Activated CD4-positive, CD25-positive, alpha-beta regulatory T cell treated with anti-CD3 and anti-CD28 coated beads, Interleukin-2, amount 50 U/mL, for 16 hours (primary cell): ENCODE measurements around the gene MTA3.
"Not testable (repeated sequence)": the region's sequence is repeated elsewhere in the genome, so short reads cannot be mapped to it uniquely, and the experiment has no call there.

Source experiments
- DNase-seq: peaks from one replicate; pipeline ENCODE4 v3.0.0-alpha.2; 2020; ENCODE audit warnings: low read depth, low spot score

MTA3 gene

GRCh38 chr2:42607101-42607637 is 38.7 kb downstream of the MTA3 start:
- no peak for DNase-seq

DNA sequence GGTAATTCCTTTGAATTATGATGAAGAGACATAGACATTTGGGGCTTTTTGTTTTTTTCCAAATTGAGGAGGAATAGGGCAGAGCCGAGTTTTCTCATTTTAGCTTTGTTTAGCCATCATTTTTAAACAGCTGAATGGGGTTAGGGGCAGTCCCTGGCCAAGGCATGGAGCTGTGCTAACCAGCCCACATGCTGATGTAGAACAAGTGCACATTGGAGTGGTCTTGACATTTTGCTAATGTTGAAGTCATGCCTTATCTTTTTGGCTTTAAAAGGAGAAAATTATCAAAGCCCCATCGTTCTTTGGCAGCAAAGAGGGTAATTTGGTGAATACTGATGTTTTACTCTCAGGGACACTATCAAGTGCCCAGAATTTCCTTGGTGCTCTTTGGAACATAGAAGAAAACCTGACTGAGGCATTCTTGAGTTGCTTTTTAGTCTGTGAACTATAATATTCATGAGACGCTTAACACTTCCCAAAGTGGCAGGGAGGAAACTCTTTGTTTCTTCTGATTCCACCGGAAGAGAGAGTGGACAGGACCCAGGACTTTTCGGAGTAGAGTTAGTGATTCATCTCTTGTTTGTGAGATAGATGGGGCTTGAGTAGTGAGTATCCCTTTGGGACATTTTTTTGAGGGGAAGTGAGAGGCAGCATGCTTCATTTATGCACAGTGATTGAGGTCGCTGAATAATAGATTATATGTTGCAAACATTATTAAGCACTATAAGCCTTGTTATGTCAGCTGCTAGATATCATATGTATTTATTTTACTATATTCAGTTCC is 45.0 kb downstream of the MTA3 start:
- DNase-seq: no peak

- no peak for DNase-seq
Observed at GRCh38 chr2:42614838-42615237, 46.4 kb downstream of the MTA3 start.

GRCh38 chr2:42618116-42618515 is 49.7 kb downstream of the MTA3 start:
- no peak for DNase-seq

- DNase-seq: no peak
Observed at GRCh38 chr2:42618972-42619371, 50.5 kb downstream of the MTA3 start.

GRCh38 chr2:42621626-42622025 is 53.2 kb downstream of the MTA3 start:
- not testable (repeated sequence) for DNase-seq

GRCh38 chr2:42622943-42623676 is 54.7 kb downstream of the MTA3 start:
- DNase-seq: no peak

- DNase-seq: no peak
Observed at GRCh38 chr2:42624047-42624446, 55.6 kb downstream of the MTA3 start.

GRCh38 chr2:42628024-42628423 is 59.6 kb downstream of the MTA3 start:
- DNase-seq: not testable (repeated sequence)

DNA sequence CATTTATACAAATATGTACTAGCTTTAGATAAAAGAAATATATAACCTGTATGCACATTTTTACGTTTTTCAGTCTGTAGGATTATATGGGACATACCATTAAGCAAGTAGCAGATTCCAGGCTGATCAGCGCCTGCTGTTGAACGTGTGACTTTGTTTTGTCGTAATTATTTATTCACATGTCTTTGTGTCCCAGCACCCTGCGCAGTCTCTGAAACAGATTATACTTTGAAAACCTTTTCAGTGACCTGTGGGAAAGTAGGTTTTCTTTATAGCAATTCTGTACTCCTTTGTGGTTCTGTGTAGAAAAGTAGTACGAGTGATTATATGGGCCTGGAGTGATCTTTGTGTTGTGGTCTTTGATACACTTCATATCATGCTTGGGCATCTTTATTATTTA is 68.5 kb downstream of the MTA3 start:
- DNase-seq: no peak

GRCh38 chr2:42638080-42638784 is 69.8 kb downstream of the MTA3 start:
- DNase-seq: no peak

GRCh38 chr2:42639340-42640077 is 71.1 kb downstream of the MTA3 start:
- no peak for DNase-seq

DNA sequence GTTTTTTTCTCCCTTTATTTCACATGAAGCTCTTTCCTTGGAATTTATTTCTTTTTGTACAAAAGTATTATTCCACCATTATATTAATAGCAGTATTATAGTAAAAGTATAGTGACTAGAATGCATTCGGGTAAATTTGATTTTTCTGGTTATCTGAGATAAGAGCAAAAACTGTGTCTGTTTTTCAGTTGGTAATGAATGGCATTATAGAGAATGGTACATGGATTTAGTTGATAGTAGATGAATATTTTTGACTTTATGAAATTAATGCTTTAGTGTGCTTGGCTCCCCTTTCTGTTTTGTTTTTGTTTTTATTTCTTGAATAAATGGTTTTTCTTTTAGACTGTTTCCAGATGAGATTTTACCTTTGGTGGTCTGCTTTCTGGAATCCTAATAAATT is 71.8 kb downstream of the MTA3 start:
- DNase-seq: no peak

GRCh38 chr2:42642371-42642770 is 73.9 kb downstream of the MTA3 start:
- DNase-seq: not testable (repeated sequence)

DNA sequence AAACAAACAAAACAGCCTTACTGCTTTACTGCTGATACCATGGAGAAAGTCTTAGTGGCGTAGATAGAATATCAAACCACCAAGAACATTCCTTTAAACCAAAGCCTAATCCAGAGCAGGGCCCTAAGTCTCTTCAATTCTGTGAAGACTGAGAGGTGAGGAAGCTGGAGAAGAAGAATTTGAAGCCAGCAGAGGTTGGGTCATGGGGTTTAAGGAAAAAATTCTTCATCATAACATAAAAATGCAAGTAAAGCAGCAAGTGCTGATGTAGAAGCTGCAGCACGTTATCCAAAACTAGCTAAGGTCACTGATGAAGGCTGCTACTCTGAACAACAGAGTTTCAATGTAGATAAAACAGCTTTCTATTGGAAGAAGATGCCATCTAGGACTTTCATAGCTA is 77.1 kb downstream of the MTA3 start:
- DNase-seq: no peak

DNA sequence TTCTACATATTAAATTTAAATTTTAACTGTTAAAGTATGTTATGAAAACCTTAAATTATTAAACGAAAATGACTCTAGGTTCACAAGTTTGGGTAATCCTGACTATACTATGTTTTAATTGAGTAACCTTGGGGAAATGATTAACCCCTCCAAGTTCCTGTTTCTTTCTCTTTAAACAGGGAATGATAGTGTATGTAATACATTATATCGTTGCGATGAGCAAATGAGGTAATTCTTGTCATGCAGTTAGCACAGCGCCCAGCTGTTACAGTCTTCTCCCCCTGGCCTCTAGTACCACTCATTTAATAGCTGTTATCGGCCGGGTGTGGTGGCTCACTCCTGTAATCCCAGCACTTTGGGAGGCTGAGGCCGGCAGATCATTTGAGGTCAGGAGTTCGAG is 80.4 kb downstream of the MTA3 start:
- DNase-seq: no peak

- no peak for DNase-seq
Observed at GRCh38 chr2:42651057-42651456, 82.6 kb downstream of the MTA3 start.

- no peak for DNase-seq
Observed at GRCh38 chr2:42652086-42652485, 83.7 kb downstream of the MTA3 start.

GRCh38 chr2:42653039-42653438 is 84.6 kb downstream of the MTA3 start:
- DNase-seq: no peak

GRCh38 chr2:42653908-42654445 is 85.5 kb downstream of the MTA3 start:
- DNase-seq: no peak

GRCh38 chr2:42658306-42658705 is 89.9 kb downstream of the MTA3 start:
- no peak for DNase-seq
